Measurements from ENCODE around the gene CYP24A1. TPM values are rescaled to one million over a fixed set of nuclear protein-coding genes. Genes with fewer than 3 reads are reported as not detected.

The CYP24A1 gene
- polyA plus RNA-seq, 3 donors, result not detected

DNA sequence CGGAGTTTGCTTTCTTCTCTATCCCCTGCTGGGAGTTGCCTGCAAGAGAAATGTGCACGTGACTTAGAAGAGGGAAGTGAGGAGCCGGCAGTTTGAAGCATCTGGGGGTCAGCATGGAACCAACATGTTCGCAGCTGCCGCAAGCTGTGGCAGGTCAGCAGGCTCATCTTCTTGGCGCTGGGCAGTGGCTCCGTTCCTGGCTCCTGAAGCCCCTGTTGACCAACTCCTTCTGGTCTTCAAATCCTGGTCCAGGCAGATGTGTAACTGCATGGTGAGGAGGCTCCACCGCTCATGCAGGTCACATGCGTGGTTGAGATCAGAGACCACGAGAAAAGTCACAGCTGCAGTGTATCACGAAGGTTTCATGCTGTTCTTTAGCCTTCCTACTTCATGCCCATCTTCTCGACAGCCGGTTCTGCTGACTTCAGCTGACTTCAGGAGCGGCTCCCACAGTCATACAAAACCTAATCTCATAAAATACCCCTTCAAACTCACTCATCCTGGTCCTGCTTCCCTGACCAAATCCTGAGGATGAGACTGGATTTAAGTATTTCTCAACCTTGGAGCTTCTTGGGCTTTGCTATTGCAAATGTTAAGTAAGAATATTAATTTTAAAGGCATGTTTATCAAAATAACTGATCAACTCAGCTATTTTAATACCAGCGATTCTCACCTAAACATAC, 58.5 kb downstream of the CYP24A1 start:
- Histone ChIP-seq H3K27me3 (ENCODE audit: control insufficient read depth in 2 of 2, insufficient read depth in 2 of 2, low read length in 2 of 2) (no peaks in the 10 kb centered on the region), H3K27ac (ENCODE audit: low read depth in 1 of 2, low read length in 2 of 2) (peak overlapping the region; percentile 52 to 72), H3K4me3 (replicated peaks in 1 of 3; ENCODE audit: low read depth in 2 of 3, low read length in 3 of 3) (peak overlapping the region in 2 of 3 experiments; percentile 12 to 58), H3K9ac (ENCODE audit: insufficient read depth, low read length, poor library complexity, severe bottlenecking) (peak overlapping the region; percentile 1), H3K36me3 (replicated peaks in 1 of 2; ENCODE audit: control insufficient read depth in 1 of 2, insufficient read depth in 2 of 2, low read length in 2 of 2) (no peaks in the 10 kb centered on the region), H3K4me1 (ENCODE audit: control insufficient read depth in 1 of 2, insufficient read depth in 2 of 2, low read length in 2 of 2) (peaks cover 28 to 36% of the 10 kb centered on the region in 2 donors), H4K20me1 (ENCODE audit: insufficient read depth, low read length) (no peaks in the 10 kb centered on the region), H2AFZ (ENCODE audit: insufficient read depth, low read depth, low read length, poor library complexity, severe bottlenecking) (peak overlapping the region; percentile 69), H3K9me3 (replicated peaks in 1 of 2; ENCODE audit: control insufficient read depth in 1 of 2, insufficient read depth in 1 of 2, low read length in 2 of 2) (no peaks in the 10 kb centered on the region), H3K79me2 (ENCODE audit: insufficient read depth, low read length) (no peaks in the 10 kb centered on the region), H3K4me2 (replicated peaks; ENCODE audit: extremely low read depth, low read length, poor library complexity, severe bottlenecking) (peak overlapping the region; percentile 72)
- TF ChIP-seq, protein P1, sequence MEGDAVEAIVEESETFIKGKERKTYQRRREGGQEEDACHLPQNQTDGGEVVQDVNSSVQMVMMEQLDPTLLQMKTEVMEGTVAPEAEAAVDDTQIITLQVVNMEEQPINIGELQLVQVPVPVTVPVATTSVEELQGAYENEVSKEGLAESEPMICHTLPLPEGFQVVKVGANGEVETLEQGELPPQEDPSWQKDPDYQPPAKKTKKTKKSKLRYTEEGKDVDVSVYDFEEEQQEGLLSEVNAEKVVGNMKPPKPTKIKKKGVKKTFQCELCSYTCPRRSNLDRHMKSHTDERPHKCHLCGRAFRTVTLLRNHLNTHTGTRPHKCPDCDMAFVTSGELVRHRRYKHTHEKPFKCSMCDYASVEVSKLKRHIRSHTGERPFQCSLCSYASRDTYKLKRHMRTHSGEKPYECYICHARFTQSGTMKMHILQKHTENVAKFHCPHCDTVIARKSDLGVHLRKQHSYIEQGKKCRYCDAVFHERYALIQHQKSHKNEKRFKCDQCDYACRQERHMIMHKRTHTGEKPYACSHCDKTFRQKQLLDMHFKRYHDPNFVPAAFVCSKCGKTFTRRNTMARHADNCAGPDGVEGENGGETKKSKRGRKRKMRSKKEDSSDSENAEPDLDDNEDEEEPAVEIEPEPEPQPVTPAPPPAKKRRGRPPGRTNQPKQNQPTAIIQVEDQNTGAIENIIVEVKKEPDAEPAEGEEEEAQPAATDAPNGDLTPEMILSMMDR (IDR thresholded peaks at IDR 0.05), result no peak
- intact Hi-C loops (cut with micrococcal nuclease), result no loop called here
- Mint-ChIP-seq H3K36me3 (no peaks in the 10 kb centered on the region), H3K27ac (peak overlapping the region; percentile 25 to 85 (median 70)), H3K4me1 (peaks cover 38% of the 10 kb centered on the region), H3K27me3 (ENCODE audit: low read depth in 3 of 3) (peaks cover 0 to 1% (median 0%) of the 10 kb centered on the region in 3 donors), H3K9me3 (peaks cover 3 to 7% (median 4%) of the 10 kb centered on the region in 7 donors), H3K4me3 (peak overlapping the region; percentile 55 to 78)
- WGBS (ENCODE audit: insufficient coverage), result 49% methylated on average over 9 of the region's 15 CpGs
- peak; percentile 31 to 70 (median 54) for DNase-seq

DNA sequence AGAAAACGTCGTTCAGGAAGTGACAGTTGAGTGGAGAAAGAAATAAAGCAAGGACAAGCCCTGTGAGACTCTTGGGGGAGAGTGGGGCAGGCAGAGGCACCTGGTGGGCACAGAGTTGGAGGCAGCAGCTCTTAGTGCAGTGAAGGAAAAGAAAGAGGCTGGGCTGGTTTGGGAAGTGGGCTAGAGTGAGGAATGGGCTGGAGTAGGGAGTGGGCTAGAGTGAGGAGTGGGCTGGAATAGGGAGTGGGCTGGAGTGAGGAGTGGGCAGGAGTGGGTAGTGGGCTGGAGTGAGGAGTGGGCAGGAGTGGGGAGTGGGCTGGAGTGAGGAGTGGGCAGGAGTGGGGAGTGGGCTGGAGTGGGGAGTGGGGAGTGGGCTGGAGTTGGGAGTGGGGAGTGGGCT, 59.7 kb downstream of the CYP24A1 start:
- TF ChIP-seq, protein P1 (IDR thresholded peaks at IDR 0.05), result no peak
- Histone ChIP-seq H3K9me3 (replicated peaks in 1 of 2; ENCODE audit: control insufficient read depth in 1 of 2, insufficient read depth in 1 of 2, low read length in 2 of 2) (no peaks in the 10 kb centered on the region), H3K9ac (ENCODE audit: insufficient read depth, low read length, poor library complexity, severe bottlenecking) (no peak overlapping the region), H3K27me3 (ENCODE audit: control insufficient read depth in 2 of 2, insufficient read depth in 2 of 2, low read length in 2 of 2) (no peaks in the 10 kb centered on the region), H3K79me2 (ENCODE audit: insufficient read depth, low read length) (no peaks in the 10 kb centered on the region), H2AFZ (ENCODE audit: insufficient read depth, low read depth, low read length, poor library complexity, severe bottlenecking) (no peak overlapping the region), H3K4me2 (replicated peaks; ENCODE audit: extremely low read depth, low read length, poor library complexity, severe bottlenecking) (no peak overlapping the region), H3K36me3 (replicated peaks in 1 of 2; ENCODE audit: control insufficient read depth in 1 of 2, insufficient read depth in 2 of 2, low read length in 2 of 2) (no peaks in the 10 kb centered on the region), H3K27ac (ENCODE audit: low read depth in 1 of 2, low read length in 2 of 2) (no peak overlapping the region), H3K4me3 (replicated peaks in 1 of 3; ENCODE audit: low read depth in 2 of 3, low read length in 3 of 3) (no peak overlapping the region), H3K4me1 (ENCODE audit: control insufficient read depth in 1 of 2, insufficient read depth in 2 of 2, low read length in 2 of 2) (peaks cover 28 to 36% of the 10 kb centered on the region in 2 donors), H4K20me1 (ENCODE audit: insufficient read depth, low read length) (no peaks in the 10 kb centered on the region)
- Mint-ChIP-seq H3K27me3 (ENCODE audit: low read depth in 3 of 3) (no peaks in the 10 kb centered on the region), H3K4me3 (no peak overlapping the region), H3K4me1 (peaks cover 41% of the 10 kb centered on the region), H3K27ac (peak overlapping the region in 2 of 7 donors; percentile 2 to 22), H3K36me3 (no peaks in the 10 kb centered on the region), H3K9me3 (peaks cover 3 to 7% (median 4%) of the 10 kb centered on the region in 7 donors)
- no peak for DNase-seq
- 59% methylated on average over 2 of the region's 2 CpGs for WGBS (ENCODE audit: insufficient coverage)
- intact Hi-C loops (cut with micrococcal nuclease), result no loop called here

All from CD14-positive monocyte (primary cell).